HG03025 (cell line): Measurements from ENCODE around the gene TBX1.

ENCODE experiments used
- ATAC-seq: cut with Tn5 transposase; IDR thresholded peaks from one replicate; pipeline ENCODE4 v1.9.1; 2021; ENCODE audit warnings: mild to moderate bottlenecking, moderate library complexity; ENCODE audit not compliant: unreplicated experiment, low FRiP score

TBX1 gene

DNA sequence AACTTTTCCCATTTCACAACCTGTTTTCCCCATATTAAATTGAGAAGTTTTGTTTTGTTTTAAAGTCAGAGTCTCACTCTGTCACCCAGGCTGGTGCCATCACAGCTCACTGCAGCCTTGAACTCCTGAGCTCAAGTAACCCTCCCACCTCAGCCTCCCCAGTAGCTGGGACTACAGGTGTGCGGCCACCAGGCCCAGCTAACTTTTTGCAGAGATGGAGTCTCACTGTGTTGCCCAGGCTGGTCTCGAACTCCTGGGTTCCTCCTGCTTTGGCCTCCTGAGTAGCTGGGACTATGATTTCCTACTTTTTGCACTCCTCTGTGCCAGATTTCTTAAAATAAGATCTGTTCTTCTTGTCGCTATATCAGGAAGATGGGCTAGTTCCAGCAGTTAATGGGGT lies 49.2 kb downstream of the TBX1 start:
- no peak for ATAC-seq

DNA sequence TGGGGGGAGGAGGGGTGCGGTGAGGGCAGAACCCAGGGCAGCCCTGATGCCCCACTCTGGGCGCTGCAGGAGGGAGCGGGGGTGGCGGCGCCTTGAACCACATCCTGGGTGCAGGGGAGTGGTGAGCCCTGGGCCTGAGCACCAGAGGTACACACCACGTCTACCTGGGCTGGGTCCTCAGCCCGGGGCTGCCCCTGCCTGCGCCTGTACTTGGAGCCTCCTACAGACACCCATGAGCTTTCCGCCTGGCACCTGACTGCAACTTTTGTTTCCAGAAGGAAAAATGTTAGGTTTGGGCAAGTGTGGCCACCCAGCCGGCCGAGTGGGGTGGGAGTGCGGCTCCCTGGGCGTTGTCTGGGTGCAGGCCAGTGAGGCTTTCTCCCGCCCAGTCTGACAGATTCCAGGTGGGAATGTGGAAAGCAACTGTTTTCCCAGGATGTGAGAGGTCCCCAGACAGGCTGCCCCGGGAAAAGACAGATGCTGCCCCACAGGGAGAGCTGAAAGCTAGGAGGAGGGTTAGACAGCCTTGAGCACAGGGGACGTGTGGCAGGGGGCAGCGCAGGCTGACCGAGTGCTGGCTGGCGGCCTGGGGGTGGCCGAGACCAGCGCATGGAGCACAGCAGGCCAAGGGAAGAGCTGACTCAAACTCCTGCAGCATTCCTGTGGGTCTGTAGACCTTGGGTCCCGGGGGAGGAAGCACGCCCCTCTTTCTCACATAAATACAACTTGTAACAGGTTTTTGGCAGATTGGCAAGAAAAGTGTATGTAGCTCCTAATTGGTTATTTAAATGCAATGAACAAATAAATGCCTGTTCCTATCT lies 50.0 kb downstream of the TBX1 start:
- no peak for ATAC-seq

DNA sequence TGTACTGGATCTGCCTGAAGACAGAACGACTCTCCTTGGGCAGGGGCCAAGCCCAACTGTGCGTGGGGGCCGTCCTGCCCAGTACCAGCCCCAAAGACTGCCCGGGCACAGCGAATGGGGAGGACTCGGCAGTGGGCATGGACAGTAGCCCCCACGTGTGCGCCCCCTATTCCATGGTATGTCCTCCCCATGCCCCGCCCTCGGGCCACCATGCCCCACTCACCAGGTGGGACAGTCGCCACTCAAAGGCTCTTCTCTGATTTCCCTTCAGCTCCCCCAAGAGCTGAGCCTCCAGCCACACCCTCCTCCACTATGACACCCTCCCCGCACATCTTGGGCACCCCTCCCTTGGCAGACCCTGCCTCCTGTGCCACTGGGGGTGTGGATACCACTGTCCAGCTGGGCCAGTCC lies 50.6 kb downstream of the TBX1 start:
- no peak for ATAC-seq

DNA sequence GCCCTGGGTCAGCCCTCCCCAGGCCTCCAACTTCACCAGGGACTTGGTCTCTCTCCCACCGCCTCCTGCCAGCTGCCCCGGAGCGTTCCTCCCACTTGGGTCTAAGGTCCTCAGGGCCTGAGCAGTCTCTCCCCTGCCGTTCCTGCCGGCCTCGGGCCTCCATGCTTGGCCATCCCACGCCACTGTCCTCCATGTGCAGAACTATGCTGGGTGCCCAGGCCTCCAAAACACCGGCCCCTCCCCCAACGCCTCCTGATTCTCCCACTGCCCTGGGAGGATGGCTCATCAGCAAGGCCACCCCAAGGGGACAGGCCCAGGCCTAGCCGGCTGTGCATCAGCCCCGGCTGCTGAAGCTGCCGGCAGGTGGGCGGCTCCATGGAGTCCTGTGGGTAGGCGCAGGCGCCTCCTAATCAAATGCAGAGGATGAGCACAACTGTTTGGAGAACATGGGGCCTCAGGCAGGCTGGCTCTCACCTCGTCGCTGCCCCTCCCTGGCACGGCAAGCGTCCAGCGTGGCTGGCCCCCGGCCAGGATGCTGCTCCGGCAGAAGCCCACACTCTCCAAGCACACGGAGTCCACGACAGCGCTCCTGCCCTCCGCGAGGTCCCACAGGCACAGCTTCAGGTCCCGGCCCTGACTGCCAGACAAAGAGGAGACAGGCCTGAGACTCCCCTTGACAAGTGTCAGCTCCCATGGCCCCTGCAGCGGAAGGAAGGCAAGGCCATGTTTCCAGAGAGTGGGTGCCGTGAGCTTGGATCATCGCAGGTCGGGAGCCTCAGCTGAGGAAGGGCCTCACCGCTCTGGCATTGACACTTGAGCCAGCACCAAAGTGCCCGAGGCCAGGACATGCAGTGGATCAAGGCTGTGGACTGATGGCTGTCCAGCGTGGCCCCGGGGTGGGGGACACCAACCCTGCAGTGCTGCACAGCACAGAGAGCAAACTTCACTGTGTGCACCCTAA lies 51.5 kb downstream of the TBX1 start:
- ATAC-seq, result no peak

DNA sequence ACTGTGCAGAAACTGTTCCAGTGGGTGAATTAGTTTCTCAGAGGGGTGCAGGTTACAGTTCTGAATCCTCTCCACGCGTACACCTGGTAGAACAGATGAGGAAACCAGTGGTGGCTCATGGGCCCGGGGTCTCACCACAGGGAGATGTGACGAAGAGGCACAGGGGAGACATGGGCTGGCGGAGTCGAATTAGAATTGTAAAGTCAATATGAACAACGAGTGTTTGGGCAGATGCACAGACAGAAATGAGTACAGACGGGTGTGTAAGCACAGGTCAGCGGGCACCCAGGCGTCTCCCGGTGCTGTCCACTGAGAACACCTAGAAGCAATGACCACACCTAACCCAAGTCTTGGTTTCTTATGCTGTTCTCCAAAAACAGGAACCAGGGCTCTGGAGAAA lies 52.3 kb downstream of the TBX1 start:
- ATAC-seq, result no peak

DNA sequence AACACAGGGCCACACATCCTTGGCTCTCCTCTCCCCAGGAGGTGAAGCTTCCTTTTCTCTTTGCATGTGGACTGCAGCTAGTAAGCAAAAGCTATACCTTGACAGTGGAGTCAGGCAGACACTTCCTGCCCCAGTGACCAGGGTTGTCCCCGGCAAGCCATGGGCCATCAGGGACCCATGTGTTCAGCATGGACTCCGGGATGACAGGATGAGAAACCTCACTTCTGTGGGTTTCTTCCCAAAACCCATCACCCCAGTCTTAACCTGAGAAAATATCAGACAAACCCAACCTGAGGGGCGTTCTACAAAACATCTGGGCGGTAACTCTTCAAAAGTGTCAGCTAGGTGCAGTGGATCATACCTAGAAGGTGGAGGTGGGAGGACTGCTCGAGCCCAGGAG lies 53.9 kb downstream of the TBX1 start:
- no peak for ATAC-seq

DNA sequence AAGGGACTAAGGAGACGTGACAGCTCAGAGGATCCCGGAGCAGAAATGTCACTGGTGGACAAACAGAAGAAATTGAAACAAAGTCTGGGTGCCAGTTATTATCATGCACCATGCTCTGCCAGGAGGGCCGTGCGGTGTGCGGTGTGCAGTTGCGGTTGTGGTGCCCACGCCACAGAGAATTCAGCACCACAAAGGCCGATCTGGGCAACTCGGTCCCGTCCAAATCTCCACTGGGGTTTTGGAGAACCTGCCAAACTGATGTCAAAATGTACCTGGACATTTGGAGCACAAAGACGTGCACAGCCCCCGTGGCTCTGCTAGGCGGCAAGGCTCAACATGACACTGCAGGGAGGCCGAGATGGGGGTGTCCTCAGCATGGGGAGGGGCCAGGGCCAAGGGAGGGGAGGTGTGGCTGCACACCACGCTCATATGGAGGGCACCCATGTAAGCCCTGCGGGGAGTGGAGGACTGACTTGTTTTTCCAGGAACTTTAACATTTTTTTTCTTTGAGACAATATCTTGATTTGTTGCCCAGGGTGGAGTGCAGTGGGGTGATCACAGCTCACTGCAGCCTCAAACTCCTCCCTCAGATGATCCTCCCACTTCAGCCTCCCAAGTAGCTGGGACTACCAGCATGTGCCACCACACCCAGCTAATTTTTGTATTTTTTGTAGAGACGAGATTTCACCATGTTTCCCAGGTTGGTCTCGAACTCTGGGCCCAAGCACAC lies 54.7 kb downstream of the TBX1 start:
- no peak for ATAC-seq

DNA sequence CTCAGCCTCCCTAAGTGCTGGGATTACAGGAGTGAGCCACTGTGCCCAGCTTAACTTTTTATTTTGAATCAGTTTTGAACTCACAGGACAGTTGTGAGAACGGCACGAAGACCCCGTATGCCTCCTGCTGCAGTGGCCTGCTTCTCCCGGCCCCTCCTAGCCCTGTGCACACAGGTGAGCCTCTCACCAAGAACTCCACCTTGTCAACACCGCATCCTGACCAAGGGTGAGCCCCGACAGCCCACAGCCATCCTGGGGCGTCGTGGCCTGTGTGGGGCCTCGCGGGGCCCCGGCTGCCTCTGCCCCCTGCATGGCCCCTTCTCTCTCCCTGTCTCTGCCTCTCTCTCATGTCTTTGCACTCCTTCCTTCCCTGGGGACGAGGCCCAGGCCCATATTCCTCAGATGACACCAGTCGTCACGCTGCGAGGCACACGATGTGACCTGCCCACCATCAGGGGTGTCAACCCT lies 55.3 kb downstream of the TBX1 start:
- no peak for ATAC-seq

DNA sequence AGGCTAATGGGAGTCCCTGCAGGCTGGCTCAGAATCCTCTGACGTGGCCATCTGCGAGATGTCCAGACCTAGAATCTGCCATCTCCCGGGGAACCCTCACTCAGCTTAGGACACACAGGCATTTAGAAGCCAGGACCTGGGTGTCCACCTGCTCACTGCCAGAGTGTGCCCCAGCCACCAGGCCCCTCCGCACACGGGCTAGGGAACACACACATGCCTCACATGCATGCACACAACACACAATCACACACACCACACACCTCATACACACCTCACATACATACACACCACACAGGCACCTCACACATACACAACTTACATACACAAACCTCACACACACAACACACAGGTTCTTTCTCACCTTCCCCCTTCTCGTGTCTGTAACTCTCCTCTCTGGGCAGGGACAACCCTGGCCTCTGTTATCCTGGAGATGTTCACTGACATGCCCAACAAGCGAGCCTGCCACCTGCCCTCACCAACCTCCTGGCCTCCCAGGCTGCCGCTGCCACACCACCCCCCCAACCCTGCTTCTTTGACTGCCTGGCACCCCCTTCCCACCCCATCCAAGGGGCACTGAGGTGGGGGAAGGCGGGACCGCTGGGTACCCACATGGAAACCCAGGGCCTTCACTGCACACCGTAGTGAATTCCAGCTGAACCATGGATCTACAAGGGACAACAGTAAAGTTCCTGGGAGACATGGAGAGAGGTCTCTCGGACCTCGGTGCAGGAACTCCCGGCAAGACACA lies 56.0 kb downstream of the TBX1 start:
- ATAC-seq, result no peak
